Measurements from ENCODE around the gene MPDU1.
A peak's percentile ranks its signal among the peaks of the same experiment; 100 is the strongest.

Gene MPDU1

GRCh38 chr17:7583253-7584109 lies at the start of gene MPDU1:
Gene MPDU1, plus strand, starts transcription at chr17:7583852. Its CDS starts 11 bp downstream, at chr17:7583863.
- FAIRE-seq: peak; percentile 98

DNA sequence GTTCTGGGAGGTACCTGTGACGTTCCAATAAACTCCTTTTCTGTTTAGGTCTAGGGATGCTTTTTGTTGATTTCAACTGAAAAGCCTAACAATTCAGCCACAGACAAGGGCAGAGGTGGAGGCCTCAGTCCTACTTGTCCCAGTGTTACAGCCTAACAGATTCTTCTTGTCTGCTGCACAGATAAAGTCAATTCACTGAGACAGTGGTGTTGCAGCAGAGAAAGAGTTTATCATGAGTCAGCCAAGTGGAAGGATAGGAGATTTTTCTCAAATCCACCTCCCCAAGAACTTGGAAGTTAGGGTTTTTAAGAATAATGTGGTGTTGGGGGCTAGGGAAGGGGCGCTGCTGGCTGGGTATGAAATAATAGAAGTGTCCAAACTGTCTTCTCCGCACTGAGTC lies 45.6 kb upstream of the MPDU1 start:
- no peak for FAIRE-seq

GRCh38 chr17:7538891-7539545 lies 44.6 kb upstream of the MPDU1 start:
- no peak for FAIRE-seq

DNA sequence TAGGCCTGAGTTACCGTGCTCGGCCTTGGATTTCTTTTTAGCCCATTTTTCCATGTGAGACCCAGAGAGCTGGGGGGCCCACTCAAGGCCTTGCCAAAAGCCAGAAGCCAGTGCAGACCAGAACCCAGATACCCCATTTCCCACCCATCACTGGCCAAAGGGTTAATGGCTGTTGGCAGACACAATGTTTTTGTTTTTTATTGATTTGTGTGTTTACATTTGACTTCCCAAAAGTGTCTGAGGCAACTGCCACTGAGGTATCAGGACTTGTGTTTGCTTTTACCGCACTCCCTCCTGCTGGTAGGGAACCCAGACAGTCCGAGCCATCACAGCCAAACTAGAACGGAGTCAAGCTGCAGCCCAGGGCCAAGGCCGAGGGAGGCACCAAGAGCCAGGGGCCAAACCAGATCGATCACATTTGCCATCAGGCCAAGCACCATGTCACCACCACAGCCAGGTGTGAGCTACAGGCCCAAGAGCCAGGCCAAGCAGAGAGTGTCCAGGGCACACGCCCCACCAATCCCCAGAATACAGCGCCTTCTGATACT lies 42.5 kb upstream of the MPDU1 start:
- FAIRE-seq: no peak

DNA sequence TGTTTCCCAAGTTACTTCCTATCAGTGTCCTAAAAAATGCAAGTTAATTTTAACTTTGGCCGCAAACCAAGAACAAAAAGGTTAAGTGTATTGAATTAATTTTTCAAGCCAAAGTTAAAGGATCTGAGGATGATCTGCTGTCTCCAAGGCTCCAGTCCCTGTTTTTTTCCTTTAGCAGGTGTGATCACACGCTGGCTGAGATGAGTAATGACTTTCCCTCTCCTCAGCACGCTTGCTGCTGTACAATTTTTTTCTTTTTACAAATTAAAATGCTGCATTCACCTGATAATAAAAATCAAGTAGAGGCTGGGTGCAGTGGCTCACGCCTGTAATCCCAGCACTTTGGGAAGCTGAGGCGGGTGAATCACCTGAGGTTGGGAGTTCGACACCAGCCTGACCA lies 38.7 kb upstream of the MPDU1 start:
- FAIRE-seq: no peak

DNA sequence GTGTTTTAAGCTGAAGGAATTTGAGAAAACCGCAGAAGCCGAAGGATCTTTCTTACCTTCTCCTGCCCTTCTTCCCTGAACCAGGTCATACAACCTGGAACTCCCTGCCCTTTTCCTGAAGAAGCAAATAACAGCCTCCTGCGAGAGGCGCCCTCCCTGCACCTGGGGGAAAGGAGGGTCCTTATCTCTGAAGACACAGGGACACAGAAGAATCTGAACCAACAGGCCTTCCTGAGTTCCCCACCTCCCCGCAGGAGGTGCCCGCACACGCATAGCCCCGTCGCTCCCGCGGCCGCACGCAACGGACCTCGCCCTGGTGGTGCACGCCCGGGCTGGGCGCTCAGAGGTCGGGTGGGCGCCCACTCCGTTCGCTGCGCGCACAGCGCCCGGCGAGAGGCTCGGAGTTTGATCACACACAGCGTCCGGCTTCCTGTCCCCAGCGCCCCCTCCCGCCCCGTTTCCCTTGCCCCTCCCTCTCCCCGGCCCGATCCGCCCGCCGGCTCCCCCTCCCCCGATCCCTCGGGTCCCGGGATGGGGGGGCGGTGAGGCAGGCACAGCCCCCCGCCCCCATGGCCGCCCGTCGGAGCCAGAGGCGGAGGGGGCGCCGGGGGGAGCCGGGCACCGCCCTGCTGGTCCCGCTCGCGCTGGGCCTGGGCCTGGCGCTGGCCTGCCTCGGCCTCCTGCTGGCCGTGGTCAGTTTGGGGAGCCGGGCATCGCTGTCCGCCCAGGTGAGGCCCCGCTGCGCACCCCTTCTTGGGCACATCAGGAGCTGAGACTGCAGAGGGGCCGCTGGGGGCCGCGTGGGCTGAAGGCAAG lies 34.9 kb upstream of the MPDU1 start, which contains the start of gene TNFSF12:
TNFSF12 (plus strand) TSS at position 474 of the 816 bp plus-strand sequence; CDS start at position 570, 96 bp downstream.
- FAIRE-seq: no peak

DNA sequence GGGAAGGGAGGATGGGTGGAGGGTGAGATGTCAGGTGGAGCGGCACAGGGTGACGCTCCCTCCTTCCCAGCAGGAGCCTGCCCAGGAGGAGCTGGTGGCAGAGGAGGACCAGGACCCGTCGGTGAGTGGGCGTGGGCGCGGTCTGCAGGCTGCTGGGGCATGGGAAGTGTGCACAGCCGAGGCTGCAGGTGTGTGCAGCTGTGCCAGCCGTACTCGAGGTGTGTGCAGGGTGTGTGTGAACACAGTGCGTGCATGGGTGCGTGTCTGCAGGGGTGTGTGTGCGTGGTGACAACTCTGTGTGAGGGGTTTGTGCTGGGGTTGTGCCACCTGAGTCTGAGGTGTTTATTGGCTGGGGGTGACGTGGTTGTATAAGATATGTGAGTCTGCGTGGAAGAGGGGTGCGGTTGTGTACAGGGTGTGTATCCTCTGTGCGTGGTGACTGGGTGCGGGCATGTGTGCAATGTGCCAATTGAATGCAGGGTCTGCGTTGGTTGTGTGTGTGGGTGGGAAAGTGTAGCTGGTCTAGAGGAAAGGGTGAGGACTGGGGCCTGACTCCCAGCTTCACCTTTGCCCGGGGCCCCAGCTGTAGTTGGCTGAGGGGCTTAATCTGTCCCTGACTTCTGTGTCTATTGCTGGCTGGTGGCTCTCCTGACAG lies 34.1 kb upstream of the MPDU1 start:
- FAIRE-seq: no peak

DNA sequence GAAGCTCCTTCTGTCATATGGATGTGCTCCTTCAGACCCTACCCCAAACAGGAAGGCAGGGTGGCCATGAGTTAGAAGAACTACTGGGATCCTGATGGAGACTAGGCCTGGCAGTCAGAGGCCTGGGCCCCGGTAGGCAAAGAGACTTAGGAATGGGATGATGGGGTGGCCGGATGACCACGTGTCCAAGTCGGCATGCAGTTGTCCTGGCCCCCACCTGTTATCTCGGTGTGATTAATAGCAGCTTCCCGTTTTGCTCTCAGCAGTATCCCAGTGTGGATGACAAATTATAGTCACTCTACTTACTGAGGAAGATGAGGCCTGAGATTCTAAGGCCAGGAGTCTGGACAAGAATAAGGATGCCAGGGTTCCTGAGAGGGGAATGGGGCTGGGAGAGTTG lies 33.3 kb upstream of the MPDU1 start:
- FAIRE-seq: no peak

GRCh38 chr17:7551396-7551795 lies 32.3 kb upstream of the MPDU1 start:
- FAIRE-seq: no peak

DNA sequence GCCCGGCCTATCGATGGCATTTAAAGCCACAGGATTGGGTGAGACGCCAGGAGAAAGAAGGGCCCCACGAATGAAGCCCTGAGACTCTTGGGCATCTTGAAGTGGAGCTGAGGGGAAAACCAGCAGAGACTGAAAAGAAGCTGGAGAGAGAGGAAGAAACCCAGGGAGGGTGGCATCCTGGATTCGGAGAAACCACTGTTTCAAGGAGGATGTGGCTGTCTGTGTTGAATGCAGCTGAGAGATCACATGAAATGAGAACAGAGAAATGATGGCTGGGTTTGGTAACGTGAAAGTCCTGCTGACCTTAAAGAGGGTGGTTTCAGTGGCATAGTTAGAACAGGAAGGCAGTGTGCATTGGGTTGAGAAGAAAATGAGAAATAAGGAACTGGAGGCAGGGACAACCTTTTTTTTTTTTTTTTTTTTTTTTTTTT lies 31.0 kb upstream of the MPDU1 start:
- no peak for FAIRE-seq

DNA sequence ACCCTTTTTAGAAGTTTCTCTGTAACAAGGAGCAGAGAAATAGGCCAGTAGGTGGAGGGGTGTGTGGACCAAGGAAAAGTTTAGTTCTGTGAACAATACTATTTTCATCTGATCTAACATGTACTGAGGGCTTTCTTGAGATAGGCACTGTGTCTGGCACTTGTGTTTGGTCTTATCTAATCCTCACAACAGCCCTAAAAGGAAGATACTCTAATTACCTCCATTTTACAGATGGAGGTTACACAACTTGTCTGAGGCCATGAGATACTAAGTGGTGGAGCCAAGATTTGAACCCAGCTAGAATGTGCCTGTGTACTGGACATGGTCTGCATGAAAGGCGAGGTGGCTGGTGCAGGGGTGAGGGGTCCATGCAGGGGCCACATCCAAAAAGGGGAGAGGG lies 30.3 kb upstream of the MPDU1 start:
- FAIRE-seq: no peak

- no peak for FAIRE-seq
These were observed 28.2 kb upstream of the MPDU1 start for GRCh38 chr17:7555320-7555948.

GRCh38 chr17:7556627-7557026 lies 27.0 kb upstream of the MPDU1 start:
- FAIRE-seq: no peak

GRCh38 chr17:7557147-7557764 lies 26.4 kb upstream of the MPDU1 start:
- FAIRE-seq: no peak

DNA sequence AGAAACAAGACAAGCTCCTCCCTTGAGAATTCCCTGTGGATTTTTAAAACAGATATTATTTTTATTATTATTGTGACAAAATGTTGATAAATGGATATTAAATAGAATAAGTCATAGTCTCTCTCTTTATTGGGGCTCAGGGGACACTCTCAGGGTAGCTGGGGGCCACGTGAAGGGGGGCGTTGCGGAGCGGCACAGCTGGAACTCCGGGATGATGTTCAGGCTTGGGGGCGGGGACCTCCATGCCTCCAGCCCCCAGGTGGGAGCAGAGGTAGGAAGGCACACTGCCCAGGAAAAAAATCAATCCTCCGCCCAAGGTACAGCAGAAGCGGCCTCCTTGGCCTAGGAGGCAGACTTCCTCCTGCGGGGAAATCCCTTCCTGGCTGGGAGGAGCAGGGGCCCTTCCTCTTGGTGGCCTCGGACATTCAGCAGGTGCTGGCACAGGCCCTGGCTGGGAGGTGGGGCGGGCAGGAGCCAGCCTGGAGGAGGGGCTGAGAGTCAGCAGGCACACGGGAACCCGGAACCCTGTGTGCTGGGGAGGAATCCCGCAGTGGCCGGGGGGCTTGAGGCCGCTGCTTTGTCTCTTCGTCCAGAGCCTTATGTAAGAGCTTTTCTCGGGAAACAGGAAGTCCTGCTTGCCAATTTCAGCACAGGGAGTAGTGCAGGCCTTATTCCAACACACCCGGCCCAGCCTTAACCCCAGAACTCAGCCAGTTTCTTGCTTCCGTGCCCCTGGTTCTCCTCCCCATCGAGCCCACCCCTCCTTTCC lies 25.7 kb upstream of the MPDU1 start:
- FAIRE-seq: no peak

DNA sequence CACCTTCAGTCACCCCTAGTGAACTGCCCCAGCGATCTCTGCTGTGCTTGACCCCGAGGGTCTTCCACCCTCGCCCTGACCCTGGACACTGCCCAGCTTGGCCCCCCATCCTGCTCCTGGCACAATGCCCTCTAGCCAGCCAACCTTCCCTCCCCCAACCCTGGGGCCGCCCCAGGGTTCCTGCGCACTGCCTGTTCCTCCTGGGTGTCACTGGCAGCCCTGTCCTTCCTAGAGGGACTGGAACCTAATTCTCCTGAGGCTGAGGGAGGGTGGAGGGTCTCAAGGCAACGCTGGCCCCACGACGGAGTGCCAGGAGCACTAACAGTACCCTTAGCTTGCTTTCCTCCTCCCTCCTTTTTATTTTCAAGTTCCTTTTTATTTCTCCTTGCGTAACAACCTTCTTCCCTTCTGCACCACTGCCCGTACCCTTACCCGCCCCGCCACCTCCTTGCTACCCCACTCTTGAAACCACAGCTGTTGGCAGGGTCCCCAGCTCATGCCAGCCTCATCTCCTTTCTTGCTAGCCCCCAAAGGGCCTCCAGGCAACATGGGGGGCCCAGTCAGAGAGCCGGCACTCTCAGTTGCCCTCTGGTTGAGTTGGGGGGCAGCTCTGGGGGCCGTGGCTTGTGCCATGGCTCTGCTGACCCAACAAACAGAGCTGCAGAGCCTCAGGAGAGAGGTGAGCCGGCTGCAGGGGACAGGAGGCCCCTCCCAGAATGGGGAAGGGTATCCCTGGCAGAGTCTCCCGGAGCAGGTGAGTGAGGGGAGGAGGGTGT lies 24.9 kb upstream of the MPDU1 start, which contains the start of gene TNFSF13:
TNFSF13 (plus strand) TSS at position 207 of the 776 bp plus-strand sequence; CDS start at position 497, 290 bp downstream.
- no peak for FAIRE-seq

DNA sequence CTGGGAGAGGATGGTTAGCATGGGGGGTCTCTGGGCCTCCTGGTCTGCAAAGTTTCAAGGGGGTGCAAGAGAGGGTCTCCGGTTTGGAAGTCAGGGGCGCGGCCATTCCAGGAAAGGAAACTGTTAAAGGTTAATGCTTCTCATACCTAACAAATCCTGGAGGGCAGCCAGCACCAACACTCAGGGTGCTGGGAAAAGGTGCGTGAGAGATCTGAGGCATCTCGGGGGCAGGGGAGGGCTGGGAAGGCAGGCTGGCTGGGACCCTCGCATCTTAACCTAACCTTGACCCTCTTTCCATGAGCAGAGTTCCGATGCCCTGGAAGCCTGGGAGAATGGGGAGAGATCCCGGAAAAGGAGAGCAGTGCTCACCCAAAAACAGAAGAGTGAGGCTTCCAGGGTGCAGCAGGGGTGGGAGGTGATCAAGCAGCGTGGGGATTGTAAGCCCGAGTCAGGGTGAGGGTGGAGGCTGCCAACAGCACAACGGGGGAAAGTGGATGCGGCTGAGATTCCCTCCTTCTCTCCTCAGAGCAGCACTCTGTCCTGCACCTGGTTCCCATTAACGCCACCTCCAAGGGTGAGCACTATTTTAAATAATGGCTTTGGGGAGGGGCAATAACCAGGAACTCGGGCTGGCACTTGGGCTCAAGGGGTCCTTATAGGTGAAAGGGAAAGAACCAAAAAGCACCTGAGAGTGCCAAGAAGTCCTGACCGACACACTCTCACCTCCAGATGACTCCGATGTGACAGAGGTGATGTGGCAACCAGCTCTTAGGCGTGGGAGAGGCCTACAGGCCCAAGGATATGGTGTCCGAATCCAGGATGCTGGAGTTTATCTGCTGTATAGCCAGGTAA lies 24.1 kb upstream of the MPDU1 start:
- FAIRE-seq: no peak

DNA sequence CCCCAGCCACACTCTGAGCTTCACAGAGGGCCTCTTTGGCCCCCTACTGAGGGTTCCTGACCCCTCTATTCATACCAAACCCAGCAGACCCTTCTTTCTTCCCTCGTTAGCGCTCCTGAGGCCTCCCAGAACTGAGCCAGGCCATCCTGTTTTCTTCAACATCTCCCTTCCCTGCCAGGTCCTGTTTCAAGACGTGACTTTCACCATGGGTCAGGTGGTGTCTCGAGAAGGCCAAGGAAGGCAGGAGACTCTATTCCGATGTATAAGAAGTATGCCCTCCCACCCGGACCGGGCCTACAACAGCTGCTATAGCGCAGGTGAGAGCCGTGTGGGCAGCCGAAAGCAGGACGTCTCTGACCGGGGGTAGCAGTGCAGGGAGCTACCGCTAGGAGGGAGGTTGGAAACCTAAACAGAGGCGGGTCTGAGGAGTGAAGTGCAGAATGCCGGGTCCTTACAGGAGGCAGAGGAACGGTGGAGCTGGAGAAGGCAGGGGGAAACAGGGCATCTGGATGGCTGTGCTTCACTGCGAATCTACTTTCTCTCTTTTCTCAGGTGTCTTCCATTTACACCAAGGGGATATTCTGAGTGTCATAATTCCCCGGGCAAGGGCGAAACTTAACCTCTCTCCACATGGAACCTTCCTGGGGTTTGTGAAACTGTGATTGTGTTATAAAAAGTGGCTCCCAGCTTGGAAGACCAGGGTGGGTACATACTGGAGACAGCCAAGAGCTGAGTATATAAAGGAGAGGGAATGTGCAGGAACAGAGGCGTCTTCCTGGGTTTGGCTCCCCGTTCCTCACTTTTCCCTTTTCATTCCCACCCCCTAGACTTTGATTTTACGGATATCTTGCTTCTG lies 23.3 kb upstream of the MPDU1 start:
- FAIRE-seq: peak; percentile 93

All from G401.6 (cell line).